Glutamatergic neuron (in vitro differentiated cells): Measurements from ENCODE around the gene EDC3. TPM values are rescaled to one million over a fixed set of nuclear protein-coding genes. Genes with fewer than 3 reads are reported as not detected.

Experiments used
- DNase-seq: peaks from one replicate; pipeline ENCODE4 v3.0.0; 2022
- H3K27ac Mint-ChIP-seq: one replicate; pipeline ENCODE4 v1.8.0; 2020; ENCODE audit warnings: mild to moderate bottlenecking, mixed read lengths, inconsistent platforms; ENCODE audit not compliant: unreplicated experiment
- H3K27me3 Mint-ChIP-seq: one replicate; pipeline ENCODE4 v1.8.0; 2020; ENCODE audit warnings: mild to moderate bottlenecking, moderate library complexity, mixed read lengths, inconsistent platforms; ENCODE audit not compliant: unreplicated experiment
- H3K36me3 Mint-ChIP-seq: one replicate; pipeline ENCODE4 v1.8.0; 2020; ENCODE audit warnings: mild to moderate bottlenecking, mixed read lengths, inconsistent platforms; ENCODE audit not compliant: unreplicated experiment
- H3K4me1 Mint-ChIP-seq: one replicate; pipeline ENCODE4 v1.8.0; 2020; ENCODE audit warnings: mild to moderate bottlenecking, low read depth, mixed read lengths, inconsistent platforms; ENCODE audit not compliant: unreplicated experiment
- H3K4me3 Mint-ChIP-seq: one replicate; pipeline ENCODE4 v1.8.0; 2020; ENCODE audit warnings: mild to moderate bottlenecking, mixed read lengths, inconsistent platforms; ENCODE audit not compliant: unreplicated experiment
- H3K9me3 Mint-ChIP-seq: one replicate; pipeline ENCODE4 v1.8.0; 2020; ENCODE audit warnings: mild to moderate bottlenecking, moderate library complexity, mixed read lengths, inconsistent platforms; ENCODE audit not compliant: unreplicated experiment
- CTCF ChIP-seq: fragments of 200-600 bp; sonication (generic); IDR thresholded peaks from one replicate; pipeline ENCODE4 v1.5.0; 2021; ENCODE audit not compliant: partially characterized antibody, unreplicated experiment
- total RNA-seq: library from RNA; stranded (reverse); fragmentation: NEBNext Ultra II Directional; extraction: Animal tissue kit (Norgen Biotek cat#: 25700); gene quantifications from one replicate; pipeline ENCODE4 v1.2.1, GENCODE V29; 2021; ENCODE audit not compliant: unreplicated experiment

Gene EDC3
- total RNA-seq, 1 donor from 2014 or later: 66.0 TPM

GRCh38 chr15:74653426-74654102 lies 42.3 kb downstream of the EDC3 start:
- H3K27ac Mint-ChIP-seq: peak overlapping the region; percentile 56
- peaks cover 11% of the 10 kb centered on the region for H3K9me3 Mint-ChIP-seq
- H3K4me1 Mint-ChIP-seq: peaks cover 66% of the 10 kb centered on the region
- peaks cover 11% of the 10 kb centered on the region for H3K27me3 Mint-ChIP-seq
- no peak for TF ChIP-seq CTCF
- no peak overlapping the region for H3K4me3 Mint-ChIP-seq
- no peak for DNase-seq
- no peaks in the 10 kb centered on the region for H3K36me3 Mint-ChIP-seq

DNA sequence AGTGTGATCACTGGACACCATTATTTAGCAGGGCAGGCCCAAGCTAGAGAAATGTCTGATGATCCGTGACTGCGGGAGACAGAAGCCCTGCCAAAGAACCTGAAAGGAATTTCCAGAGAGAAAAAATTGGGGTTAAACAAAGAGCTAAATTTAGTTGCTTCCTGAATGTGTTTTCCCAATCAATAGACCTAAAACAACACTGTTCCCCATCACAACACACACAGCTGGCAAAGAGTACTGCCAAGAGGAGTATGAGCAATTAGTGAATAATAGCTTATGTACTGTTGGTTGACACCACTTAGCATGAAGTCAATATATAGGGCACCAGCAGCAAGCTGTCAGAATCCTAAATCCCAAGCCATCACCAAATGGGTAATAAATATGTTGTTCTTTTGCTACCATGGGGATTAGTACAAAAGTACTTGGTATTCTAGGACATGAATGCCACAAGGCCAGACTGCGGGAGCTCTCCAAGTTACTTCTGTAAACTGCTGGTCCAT lies 44.5 kb downstream of the EDC3 start:
- Mint-ChIP-seq H3K9me3 (peaks cover 3% of the 10 kb centered on the region), H3K4me1 (peaks cover 45% of the 10 kb centered on the region), H3K4me3 (peak overlapping the region; percentile 57), H3K27me3 (peaks cover 6% of the 10 kb centered on the region), H3K36me3 (no peaks in the 10 kb centered on the region), H3K27ac (peak overlapping the region; percentile 95)
- DNase-seq: no peak
- TF ChIP-seq CTCF: no peak

- H3K27ac Mint-ChIP-seq: no peak overlapping the region
- no peak for TF ChIP-seq CTCF
- H3K36me3 Mint-ChIP-seq: no peaks in the 10 kb centered on the region
- peaks cover 3% of the 10 kb centered on the region for H3K9me3 Mint-ChIP-seq
- H3K27me3 Mint-ChIP-seq: peaks cover 3% of the 10 kb centered on the region
- H3K4me3 Mint-ChIP-seq: no peak overlapping the region
- H3K4me1 Mint-ChIP-seq: peaks cover 27% of the 10 kb centered on the region
- no peak for DNase-seq
Measured at GRCh38 chr15:74648051-74648842, 47.6 kb downstream of the EDC3 start.

DNA sequence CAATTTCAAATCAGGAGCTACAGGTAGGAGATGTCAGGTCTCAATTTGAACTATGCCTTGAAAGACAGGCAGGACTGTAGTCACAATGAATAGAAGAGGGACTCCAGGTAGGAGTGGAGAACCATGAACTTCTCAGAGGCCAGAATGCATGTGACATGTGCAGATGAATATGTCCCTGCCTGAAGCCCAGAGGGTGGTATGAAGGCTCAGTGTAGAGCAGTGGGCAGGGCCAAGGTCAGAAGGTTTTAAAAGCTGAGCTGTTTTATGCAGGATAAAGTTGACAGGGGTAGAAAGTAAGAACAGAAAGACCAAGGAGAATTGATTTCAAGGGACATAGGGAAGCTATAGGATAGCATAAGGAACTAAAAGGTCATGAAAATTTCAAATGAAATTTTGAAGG lies 49.3 kb downstream of the EDC3 start:
- H3K27me3 Mint-ChIP-seq: peaks cover 3% of the 10 kb centered on the region
- no peak for DNase-seq
- H3K4me1 Mint-ChIP-seq: peaks cover 28% of the 10 kb centered on the region
- H3K4me3 Mint-ChIP-seq: no peak overlapping the region
- no peaks in the 10 kb centered on the region for H3K36me3 Mint-ChIP-seq
- peaks cover 3% of the 10 kb centered on the region for H3K9me3 Mint-ChIP-seq
- H3K27ac Mint-ChIP-seq: no peak overlapping the region
- no peak for TF ChIP-seq CTCF
